Hair follicular keratinocyte (primary cell): Measurements from ENCODE around the gene KCTD13. TPM values are rescaled to one million over a fixed set of nuclear protein-coding genes. Genes with fewer than 3 reads are reported as not detected.

ENCODE experiments used
- total RNA-seq: library from RNA; depleted of rRNA; stranded (reverse); fragments of >200 nt; gene quantifications from 2 replicates; pipeline ENCODE4 v1.2.3, GENCODE V29; 2015

Gene KCTD13
- 17.1 and 19.8 TPM in 2 replicates for total RNA-seq

GRCh38 chr16:29925781-29926710 is at the start of gene KCTD13:
Gene KCTD13 (minus strand): TSS chr16:29926226. CDS start chr16:29926033, 193 bp downstream.

GRCh38 chr16:29973384-29974246 is 47.6 kb upstream of the KCTD13 start, which contains the start of gene TAOK2:
Gene TAOK2 (plus strand): TSS chr16:29973868. CDS start chr16:29977773, 3,905 bp downstream.

DNA sequence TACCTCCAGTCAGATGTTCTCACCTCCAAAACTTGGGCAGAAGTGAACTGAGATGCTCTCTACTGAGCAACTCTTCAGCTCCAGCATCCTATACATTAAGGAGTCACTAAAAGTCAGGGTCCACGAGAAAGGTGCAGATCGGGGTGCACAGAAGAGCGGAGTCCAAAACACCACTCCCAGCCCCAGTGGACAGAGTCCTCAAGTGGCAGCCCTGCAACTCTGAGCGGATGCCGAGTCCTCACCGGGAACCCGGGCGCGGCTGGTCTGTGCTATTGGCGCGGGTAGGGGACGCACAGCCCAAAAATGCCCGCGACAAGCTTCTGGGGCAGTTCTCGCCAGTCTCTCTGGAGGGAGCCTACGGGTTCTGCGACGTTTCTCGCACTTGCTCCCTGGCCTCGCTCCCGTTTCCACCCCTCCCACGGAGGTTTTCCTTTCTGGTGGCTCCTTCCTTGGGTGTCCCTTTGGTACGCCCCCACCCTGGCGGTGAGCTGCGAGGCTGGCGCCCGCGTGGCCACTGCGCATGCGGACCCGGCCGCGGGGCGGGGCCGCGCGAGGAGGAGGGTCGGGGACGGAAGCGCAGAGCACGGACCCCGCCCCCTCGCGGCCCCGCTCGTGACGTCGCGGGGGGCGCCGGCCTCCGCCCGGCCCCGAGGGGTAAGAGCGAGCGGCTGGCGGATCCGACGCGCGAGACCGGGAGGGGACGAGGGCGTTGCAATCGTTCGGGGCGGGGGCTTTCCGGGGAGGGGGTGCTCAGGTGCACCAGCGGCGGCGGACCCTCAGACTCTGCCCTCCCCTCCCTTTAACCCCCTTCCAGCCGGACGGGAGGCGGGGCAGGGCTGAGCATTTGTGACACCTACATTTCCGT is 35.7 kb upstream of the KCTD13 start, which contains the start of gene TMEM219:
Gene TMEM219 (plus strand): TSS at position 601 of the 865 bp plus-strand sequence. CDS start 1,065 bp downstream, outside the sequence.

GRCh38 chr16:29900102-29900887 is 25.7 kb downstream of the KCTD13 start, which contains the start of gene ASPHD1:
Gene ASPHD1 (plus strand): TSS chr16:29900488. CDS start chr16:29900972, 484 bp downstream.

DNA sequence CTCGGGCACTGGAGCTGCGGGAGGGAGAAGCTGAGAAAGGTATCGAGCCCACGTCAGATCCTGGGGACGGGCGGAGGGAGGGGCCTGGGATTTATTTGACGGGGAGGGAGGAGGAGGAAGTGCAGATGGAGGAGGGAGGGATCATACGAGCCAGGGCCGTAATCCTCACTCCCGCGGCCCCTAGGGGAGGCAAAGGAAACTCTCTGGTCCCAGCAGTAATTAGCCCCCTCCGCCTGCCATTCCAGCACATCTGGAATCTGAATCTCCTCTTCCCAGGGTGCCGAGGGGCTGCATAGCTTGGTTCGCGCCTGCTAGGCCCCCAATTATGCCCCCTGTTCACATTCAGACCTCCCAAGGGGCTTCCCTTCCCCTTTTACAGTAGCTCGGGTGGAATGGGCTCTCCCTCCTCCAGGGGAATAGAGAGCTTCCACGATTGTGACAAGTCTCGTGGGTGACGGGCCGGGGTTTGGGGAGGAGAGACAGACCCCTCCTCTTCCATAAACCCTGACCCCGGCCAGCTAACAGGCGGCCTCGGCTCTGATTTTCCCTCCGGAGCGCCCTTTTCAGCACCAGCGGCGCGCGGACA is 26.4 kb downstream of the KCTD13 start, which contains the start of gene SEZ6L2:
Gene SEZ6L2 (minus strand): TSS at position 35 of the 586 bp plus-strand sequence. CDS start 531 bp downstream, outside the sequence.

GRCh38 chr16:29862884-29863668 is 63.0 kb downstream of the KCTD13 start, which contains the start of gene CDIPT:
Gene CDIPT (minus strand): TSS chr16:29863226. CDS start chr16:29862857, 369 bp downstream.

Other genes with a start within 250 kb of the KCTD13 start
- 6.2 and 8.3 TPM in 2 replicates for gene QPRT, start 247.0 kb downstream of the KCTD13 start, total RNA-seq
- gene C16orf54, start 180.2 kb downstream of the KCTD13 start, total RNA-seq = not detected in 2 replicates
- not detected in 2 replicates for gene ZG16, start 148.0 kb downstream of the KCTD13 start, total RNA-seq
- gene KIF22, start 135.5 kb downstream of the KCTD13 start, total RNA-seq = 38.5 and 83.8 TPM in 2 replicates
- gene MAZ, start 119.7 kb downstream of the KCTD13 start, total RNA-seq = 108 and 150 TPM in 2 replicates
- not detected in 2 replicates for gene PRRT2, start 114.0 kb downstream of the KCTD13 start, total RNA-seq
- 37.2 and 72.5 TPM in 2 replicates for gene PAGR1, start 110.1 kb downstream of the KCTD13 start, total RNA-seq
- 126 and 154 TPM in 2 replicates for gene MVP, start 105.8 kb downstream of the KCTD13 start, total RNA-seq
- 58.9 and 65.7 TPM in 2 replicates for gene CDIPT, start 63.0 kb downstream of the KCTD13 start, total RNA-seq
- gene SEZ6L2, start 26.7 kb downstream of the KCTD13 start, total RNA-seq = 4.6 and 16.2 TPM in 2 replicates
- gene ASPHD1, start 25.7 kb downstream of the KCTD13 start, total RNA-seq = 5.0 and 7.8 TPM in 2 replicates
- gene TMEM219, start 35.9 kb upstream of the KCTD13 start, total RNA-seq = 123 and 159 TPM in 2 replicates
- gene TAOK2, start 47.6 kb upstream of the KCTD13 start, total RNA-seq = 24.8 and 28.7 TPM in 2 replicates
- 4.8 and 16.2 TPM in 2 replicates for gene HIRIP3, start 69.4 kb upstream of the KCTD13 start, total RNA-seq
- 58.2 and 91.8 TPM in 2 replicates for gene INO80E, start 70.0 kb upstream of the KCTD13 start, total RNA-seq
- gene DOC2A, start 84.8 kb upstream of the KCTD13 start, total RNA-seq = 0.39 TPM in 1 of 2 replicates, not detected in the other
- gene C16orf92, start 97.0 kb upstream of the KCTD13 start, total RNA-seq = not detected in 2 replicates
- not detected in 2 replicates for gene TLCD3B, start 105.0 kb upstream of the KCTD13 start, total RNA-seq
- 1,543 and 1,648 TPM in 2 replicates for gene ALDOA, start 139.5 kb upstream of the KCTD13 start, total RNA-seq
- gene PPP4C, start 149.8 kb upstream of the KCTD13 start, total RNA-seq = 102 and 114 TPM in 2 replicates
- 0.19 and 0.62 TPM in 2 replicates for gene TBX6, start 165.7 kb upstream of the KCTD13 start, total RNA-seq
- 20.5 and 36.9 TPM in 2 replicates for gene YPEL3, start 170.0 kb upstream of the KCTD13 start, total RNA-seq
- 0.08 and 0.55 TPM in 2 replicates for gene GDPD3, start 187.3 kb upstream of the KCTD13 start, total RNA-seq
- 31.9 and 41.7 TPM in 2 replicates for gene MAPK3, start 197.0 kb upstream of the KCTD13 start, total RNA-seq